Right lobe of liver (tissue), 6 donors: Measurements from ENCODE around the gene TCP11L2. TPM values are rescaled to one million over a fixed set of nuclear protein-coding genes. Genes with fewer than 3 reads are reported as not detected.

ENCODE experiments used
- ATAC-seq, 4 donors: fragments of 200-7000 bp; cut with Tn5 transposase; one replicate each; pipeline ENCODE4 v1.9.1; 2020; ENCODE audit warnings: mild to moderate bottlenecking in 4 of 4, moderate library complexity in 4 of 4
- DNase-seq, 3 donors: peaks; one replicate each; pipeline ENCODE4 v3.0.0-alpha.2; 2020
- H3K27ac ChIP-seq, 3 donors: fragments of 200-600 bp; one replicate each; pipeline ENCODE4 v1.8.0; 2022
- H3K27me3 ChIP-seq, 2 donors: fragments of 200-600 bp; one replicate each; pipeline ENCODE4 v1.8.0; 2022
- H3K36me3 ChIP-seq, 4 donors: fragments of 200-600 bp; sonication (generic) in 1 of 4; one replicate each; pipeline versions ENCODE4 v1.5.1 to v1.8.0; 2017 to 2022; ENCODE audit warnings: control low read depth in 1 of 4
- H3K4me1 ChIP-seq, 4 donors: fragments of 200-600 bp; sonication (generic) in 1 of 4; one replicate each; pipeline versions ENCODE4 v1.5.1 to v1.8.0; 2017 to 2022; ENCODE audit warnings: control low read depth in 1 of 4
- H3K4me3 ChIP-seq, 3 donors: fragments of 200-600 bp; one replicate each; pipeline ENCODE4 v1.8.0; 2022
- H3K9me3 ChIP-seq, 4 donors: fragments of 200-600 bp; sonication (generic) in 1 of 4; one replicate each; pipeline versions ENCODE4 v1.5.1 to v1.8.0; 2017 to 2022; ENCODE audit warnings: control low read depth in 1 of 4
- POLR2A ChIP-seq: fragments of 450-650 bp; IDR thresholded peaks from one replicate; pipeline ENCODE4 v1.6.1; 2017; ENCODE audit warnings: antibody characterized with exemption, mild to moderate bottlenecking
- WGBS: methylation state at CpG from one replicate; pipeline ENCODE4 v1.1.6; 2018; ENCODE audit warnings: low coverage, low lambda C conversion rate; ENCODE audit not compliant: insufficient coverage; ENCODE audit errors: missing lambda C conversion rate; 5-methylcytosine and 5-hydroxymethylcytosine counted together
- intact Hi-C, 2 donors: fragments of 100-400 bp; cut with DNase I; formaldehyde crosslinking; loops; one replicate each; pipeline versions ENCODE4 v1.11.2 to v1.14.1; 2022
- total RNA-seq, 6 experiments: library from RNA; depleted of rRNA in 2 of 6; stranded (reverse); fragments of >200 nt in 2 of 6; fragmentation: NEBNext Ultra II Directional in 3 of 6; extraction: Animal tissue kit (Norgen Biotek cat#: 25700) in 3 of 6; gene quantifications; one replicate each; pipeline versions ENCODE4 v1.1.0 to v1.2.4, GENCODE V29; 2016 to 2023
- TF ChIP-seq, protein P1 (sequence below), 4 donors: fragments of 200-600 bp in 3 of 4; fragments of 450-650 bp in 1 of 4; IDR thresholded peaks; one replicate each; pipeline versions ENCODE4 v1.5.1 to v1.8.0; 2016 to 2022; ENCODE audit warnings: antibody characterized with exemption in 4 of 4, mild to moderate bottlenecking in 2 of 4
- donor health status: DM: no; HTN: yes; CAD: no.
- donor health status: DM: no; HTN: no; CAD: no.
- donor health status: DM: no; HTN: no; CAD: no.
- donor health status: DM: no; HTN: yes; CAD: no.
- donor health status: DM: no; HTN: yes; CAD: no.

Gene TCP11L2
- total RNA-seq, 6 experiments from 2014 or later: 7.3 to 14.2 (median 10.5) TPM

DNA sequence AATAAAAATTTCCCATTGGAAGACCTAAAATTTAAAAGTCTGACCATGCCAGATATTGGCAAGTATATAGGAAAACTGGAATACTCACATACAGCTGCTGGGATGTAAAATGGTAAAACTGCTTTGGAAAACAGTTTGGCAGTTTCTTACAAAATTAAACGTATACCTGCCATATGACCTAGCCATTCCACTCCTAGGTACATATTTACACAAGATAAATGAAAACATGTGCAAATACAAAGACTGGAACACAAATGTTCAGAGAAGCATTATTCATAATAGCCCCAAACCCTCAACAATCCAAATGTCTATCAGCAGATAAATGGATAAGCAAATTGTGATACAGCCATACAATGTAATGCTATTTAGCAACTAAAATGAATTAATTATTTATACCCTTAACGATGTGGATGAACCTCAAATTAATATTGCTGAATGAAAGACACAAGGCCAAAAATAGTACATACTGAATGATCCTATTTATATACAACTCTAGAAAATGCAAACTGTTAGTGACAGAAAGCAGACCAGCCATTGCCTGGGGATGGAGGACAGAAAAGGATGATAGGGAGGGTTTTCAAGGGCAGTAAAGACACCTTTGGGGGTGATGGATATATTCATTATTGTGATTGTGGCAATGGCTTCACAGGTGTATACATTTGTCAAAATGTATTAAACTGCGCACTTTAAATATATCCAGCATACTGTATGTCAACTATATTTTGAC lies 21.3 kb upstream of the TCP11L2 start:
- ATAC-seq (no peak), DNase-seq (no peak)
- Histone ChIP-seq H3K9me3 (no peaks in the 10 kb centered on the region), H3K27ac (no peak overlapping the region), H3K36me3 (no peaks in the 10 kb centered on the region), H3K27me3 (no peaks in the 10 kb centered on the region), H3K4me1 (peaks cover 0 to 10% (median 0%) of the 10 kb centered on the region in 4 donors), H3K4me3 (no peak overlapping the region)
- WGBS: 70% methylated on average over 3 of the region's 3 CpGs
- intact Hi-C loops: loop anchor here in 1 of 2 donors (5.0 kb wide), 1 partner anchor 44 kb away; no protein-coding TSS in a partner anchor
- no peak for TF ChIP-seq POLR2A
- TF ChIP-seq, protein P1, sequence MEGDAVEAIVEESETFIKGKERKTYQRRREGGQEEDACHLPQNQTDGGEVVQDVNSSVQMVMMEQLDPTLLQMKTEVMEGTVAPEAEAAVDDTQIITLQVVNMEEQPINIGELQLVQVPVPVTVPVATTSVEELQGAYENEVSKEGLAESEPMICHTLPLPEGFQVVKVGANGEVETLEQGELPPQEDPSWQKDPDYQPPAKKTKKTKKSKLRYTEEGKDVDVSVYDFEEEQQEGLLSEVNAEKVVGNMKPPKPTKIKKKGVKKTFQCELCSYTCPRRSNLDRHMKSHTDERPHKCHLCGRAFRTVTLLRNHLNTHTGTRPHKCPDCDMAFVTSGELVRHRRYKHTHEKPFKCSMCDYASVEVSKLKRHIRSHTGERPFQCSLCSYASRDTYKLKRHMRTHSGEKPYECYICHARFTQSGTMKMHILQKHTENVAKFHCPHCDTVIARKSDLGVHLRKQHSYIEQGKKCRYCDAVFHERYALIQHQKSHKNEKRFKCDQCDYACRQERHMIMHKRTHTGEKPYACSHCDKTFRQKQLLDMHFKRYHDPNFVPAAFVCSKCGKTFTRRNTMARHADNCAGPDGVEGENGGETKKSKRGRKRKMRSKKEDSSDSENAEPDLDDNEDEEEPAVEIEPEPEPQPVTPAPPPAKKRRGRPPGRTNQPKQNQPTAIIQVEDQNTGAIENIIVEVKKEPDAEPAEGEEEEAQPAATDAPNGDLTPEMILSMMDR (IDR thresholded peaks at IDR 0.05): no peak

DNA sequence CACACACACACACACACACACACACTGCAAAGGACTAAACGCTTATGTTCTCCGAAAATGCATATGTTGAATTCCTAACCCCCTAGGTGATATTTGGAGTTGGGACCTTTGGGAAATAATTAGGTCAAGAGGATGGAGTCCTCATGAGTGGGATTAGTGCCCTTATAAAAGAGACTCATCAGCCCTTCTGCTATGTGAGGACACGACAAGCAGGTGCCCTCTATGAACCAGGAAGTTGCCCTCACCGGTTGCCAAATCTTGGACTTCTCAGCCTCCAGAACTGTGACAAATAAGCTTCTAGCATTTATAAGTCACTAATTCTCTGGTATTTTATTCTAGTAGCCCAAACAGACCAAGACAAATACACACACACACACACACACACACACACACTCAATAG lies 20.7 kb upstream of the TCP11L2 start:
- DNase-seq (no peak), ATAC-seq (peak in 3 of 4 donors; percentile 18 to 46 (median 41))
- TF ChIP-seq POLR2A: peak; percentile 13
- TF ChIP-seq, protein P1 (IDR thresholded peaks at IDR 0.05): no peak
- H3K27ac ChIP-seq: no peak overlapping the region
- 59% methylated on average over 4 of the region's 4 CpGs for WGBS
- peaks cover 0 to 10% (median 0%) of the 10 kb centered on the region in 4 donors for H3K4me1 ChIP-seq
- H3K36me3 ChIP-seq: no peaks in the 10 kb centered on the region
- H3K4me3 ChIP-seq: no peak overlapping the region
- H3K9me3 ChIP-seq: no peaks in the 10 kb centered on the region
- no peaks in the 10 kb centered on the region for H3K27me3 ChIP-seq
- intact Hi-C loops: loop anchor here in 1 of 2 donors (5.0 kb wide), 1 partner anchor 45 kb away; no protein-coding TSS in a partner anchor

DNA sequence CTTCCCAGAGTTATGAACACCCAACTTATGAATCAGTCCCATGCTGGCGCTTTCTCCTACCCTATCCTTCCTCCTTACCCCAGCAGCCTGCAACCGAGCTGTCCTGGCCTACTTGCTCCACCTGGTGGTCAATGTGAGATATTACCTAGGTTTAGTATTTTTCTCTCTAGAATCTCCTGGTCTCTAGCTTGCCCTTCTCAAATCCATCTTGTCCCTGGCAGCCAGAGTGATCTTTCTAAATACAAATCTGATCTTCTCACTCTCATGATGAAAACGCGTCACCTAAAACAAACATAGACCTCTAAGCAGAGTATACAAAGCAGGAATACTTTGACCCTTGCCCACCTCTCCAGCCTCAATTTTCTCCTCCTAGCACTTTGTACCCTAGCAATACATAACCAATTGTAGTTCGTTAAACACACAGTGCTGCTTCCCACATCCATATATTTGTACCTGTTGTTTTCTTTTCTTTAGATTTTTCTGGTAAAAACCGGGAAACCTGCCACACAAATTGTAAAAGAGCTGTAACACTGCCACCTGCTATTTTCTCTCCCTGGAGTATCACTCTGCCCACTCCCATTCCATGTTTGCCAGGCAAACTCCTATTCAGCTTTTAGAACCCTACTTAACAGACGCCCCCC lies 20.0 kb upstream of the TCP11L2 start:
- Histone ChIP-seq H3K9me3 (no peaks in the 10 kb centered on the region), H3K4me1 (peaks cover 0 to 10% (median 0%) of the 10 kb centered on the region in 4 donors), H3K27me3 (no peaks in the 10 kb centered on the region), H3K36me3 (no peaks in the 10 kb centered on the region), H3K4me3 (no peak overlapping the region), H3K27ac (peak overlapping the region in 2 of 3 donors; percentile 24 to 40)
- 11% methylated on average over 7 of the region's 7 CpGs for WGBS
- intact Hi-C loops: loop anchor here in 1 of 2 donors (5.0 kb wide), 1 partner anchor 45 kb away; no protein-coding TSS in a partner anchor
- ATAC-seq (peak; percentile 93 to 97 (median 95)), DNase-seq (peak; percentile 49 to 73 (median 66))
- TF ChIP-seq POLR2A: no peak
- TF ChIP-seq, protein P1 (IDR thresholded peaks at IDR 0.05): peak; percentile 74 to 86 (median 79)

DNA sequence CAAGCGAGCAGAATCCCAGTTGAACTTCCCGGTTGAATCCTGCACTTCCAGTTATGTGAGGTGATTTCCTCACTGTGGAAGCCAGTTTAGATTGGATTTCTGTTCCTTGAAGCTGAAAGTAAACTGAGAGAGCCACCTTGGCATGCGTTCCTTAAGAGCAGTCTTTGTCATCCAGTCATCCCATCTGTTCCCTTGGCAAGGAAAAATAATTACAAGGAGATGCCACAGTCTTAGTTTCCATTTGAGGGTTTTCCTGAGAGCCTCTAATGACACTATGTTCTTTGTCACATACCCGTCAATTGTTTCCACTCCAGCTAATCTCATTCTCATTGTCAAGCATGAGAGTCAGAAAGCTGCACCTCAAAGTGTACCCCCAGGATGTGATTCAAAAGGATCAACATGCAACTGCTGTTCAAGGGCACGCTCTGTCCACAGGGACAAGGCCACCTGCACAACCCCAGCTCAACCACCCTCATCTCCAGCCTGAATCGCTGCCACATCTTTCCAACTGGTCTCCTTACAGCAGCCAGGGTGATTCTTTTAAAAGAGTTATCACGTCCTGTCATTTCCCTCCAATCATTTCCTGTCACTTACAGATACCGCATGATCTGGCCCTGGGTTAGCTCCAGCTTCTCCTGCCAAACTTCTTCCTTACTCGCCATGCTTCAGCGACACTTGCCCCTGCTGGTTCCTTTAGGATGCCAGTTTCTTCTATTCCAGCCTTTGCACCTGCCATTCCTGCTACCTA lies 18.0 kb upstream of the TCP11L2 start:
- Histone ChIP-seq H3K4me1 (peaks cover 0 to 10% (median 0%) of the 10 kb centered on the region in 4 donors), H3K27me3 (no peaks in the 10 kb centered on the region), H3K9me3 (no peaks in the 10 kb centered on the region), H3K36me3 (no peaks in the 10 kb centered on the region), H3K27ac (no peak overlapping the region), H3K4me3 (no peak overlapping the region)
- intact Hi-C loops: loop anchor here in 1 of 2 donors (5.0 kb wide), 1 partner anchor 47 kb away; no protein-coding TSS in a partner anchor
- ATAC-seq: no peak
- WGBS: 39% methylated on average over 10 of the region's 10 CpGs
- TF ChIP-seq, protein P1 (IDR thresholded peaks at IDR 0.05): no peak
- no peak for TF ChIP-seq POLR2A
- DNase-seq: no peak
